GM18517 (cell line): ENCODE measurements around the gene TMUB2.
"Not testable (repeated sequence)": the region's sequence is repeated elsewhere in the genome, so short reads cannot be mapped to it uniquely, and the experiment has no call there.

Experiments used
- ATAC-seq: cut with Tn5 transposase; IDR thresholded peaks from one replicate; pipeline ENCODE4 v1.9.1; 2021; ENCODE audit warnings: mild to moderate bottlenecking, moderate library complexity; ENCODE audit not compliant: unreplicated experiment

The TMUB2 gene

DNA sequence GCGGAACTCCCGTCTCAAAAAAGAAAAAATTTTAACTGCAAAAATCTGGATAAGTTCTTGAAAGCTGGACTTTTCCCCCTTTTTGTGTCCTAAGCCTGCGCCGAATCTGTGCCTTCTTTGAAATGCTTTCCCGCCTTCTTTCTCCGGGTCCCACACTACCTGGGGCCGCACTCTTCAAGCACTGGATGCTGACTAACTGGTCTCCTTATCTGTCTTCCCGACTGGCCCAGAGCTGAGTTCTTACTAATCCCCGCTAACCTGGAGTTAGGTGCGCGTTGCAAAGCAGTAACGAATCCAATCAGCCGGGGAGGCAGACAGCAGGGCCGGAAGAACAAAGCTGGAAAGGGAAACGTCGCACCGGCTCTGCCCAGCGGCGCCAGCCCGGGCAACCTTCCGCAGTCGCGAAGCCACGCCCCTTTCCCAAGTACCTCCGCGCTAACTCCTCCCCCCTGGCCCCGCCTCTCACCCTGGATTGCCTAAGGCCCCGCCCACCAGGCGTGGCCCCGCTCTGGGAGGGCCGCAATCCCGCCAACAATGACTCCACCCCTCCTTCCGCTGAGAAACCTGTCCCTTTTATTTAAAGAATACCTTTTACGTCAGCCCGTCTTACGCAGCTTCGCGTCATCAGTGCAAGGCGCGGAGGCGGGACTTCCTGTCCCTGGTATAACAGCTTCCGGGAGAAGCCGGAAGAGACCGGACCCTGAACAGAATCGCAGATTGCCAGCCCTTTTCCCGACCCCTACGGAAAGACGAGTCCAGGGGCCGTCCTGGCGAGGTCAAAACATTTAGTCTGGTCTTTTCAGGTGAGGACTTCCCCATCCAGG lies at the start of gene TMUB2:
TMUB2 (plus strand) TSS at position 666 of the 824 bp plus-strand sequence. CDS start 737 bp downstream, outside the sequence.
- ATAC-seq: peak; percentile 89

DNA sequence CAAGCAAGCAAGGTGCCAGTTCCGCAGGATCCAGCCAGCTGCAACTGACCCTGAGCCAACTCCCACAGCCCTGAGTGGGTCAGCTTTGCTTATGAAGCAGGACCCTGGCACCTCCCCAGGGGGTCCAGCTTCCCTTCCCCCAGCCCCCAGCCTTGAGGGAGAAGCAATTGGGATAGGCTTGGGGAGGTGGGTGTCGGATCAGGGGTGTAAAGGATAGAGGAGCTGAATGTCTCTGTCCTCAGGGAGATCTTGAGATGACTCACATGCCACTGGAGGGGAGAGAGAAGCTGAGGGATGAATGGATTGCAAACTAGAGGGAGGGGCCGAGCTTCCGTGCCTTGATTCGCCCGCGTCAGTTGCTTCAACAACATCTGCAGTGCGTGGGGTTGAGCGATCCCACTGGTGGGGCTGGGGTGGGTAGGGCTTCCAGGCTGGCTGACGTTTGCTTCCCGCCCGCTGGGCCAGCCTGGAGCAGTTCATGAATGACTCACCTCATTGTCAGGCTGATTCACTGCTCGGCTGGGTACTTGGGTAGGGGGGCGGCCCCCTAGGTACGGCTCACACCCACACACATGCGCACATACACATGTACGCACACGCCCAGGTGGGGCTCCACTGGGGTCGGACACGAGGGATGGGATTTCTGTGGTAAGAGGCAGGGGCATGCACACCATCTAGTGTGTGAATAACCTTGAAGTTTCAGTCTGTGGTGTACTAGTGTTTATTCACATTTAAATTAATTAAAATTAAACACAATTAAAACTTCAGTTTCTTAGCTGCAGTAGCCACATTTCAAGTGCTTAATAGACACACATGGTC lies 48.7 kb upstream of the TMUB2 start:
- no peak for ATAC-seq

DNA sequence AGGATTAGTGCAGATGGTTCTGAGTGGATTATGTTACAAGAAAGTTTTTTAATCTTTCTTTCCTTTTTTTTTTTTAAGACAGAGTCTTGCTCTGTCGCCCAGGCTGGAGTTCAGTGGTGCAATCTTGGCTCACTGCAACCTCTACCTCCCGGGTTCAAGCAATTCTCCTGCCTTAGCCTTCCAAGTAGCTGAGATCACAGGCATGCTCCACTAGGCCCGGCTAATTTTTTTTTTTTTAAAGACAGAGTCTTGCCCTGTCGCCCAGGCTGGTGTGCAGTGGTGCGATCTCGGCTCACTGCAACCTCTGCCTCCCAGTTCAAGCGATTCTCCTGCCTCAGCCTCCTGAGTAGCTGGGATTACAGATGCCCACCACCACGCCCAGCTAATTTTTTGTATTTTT lies 42.9 kb upstream of the TMUB2 start:
- ATAC-seq: not testable (repeated sequence)

DNA sequence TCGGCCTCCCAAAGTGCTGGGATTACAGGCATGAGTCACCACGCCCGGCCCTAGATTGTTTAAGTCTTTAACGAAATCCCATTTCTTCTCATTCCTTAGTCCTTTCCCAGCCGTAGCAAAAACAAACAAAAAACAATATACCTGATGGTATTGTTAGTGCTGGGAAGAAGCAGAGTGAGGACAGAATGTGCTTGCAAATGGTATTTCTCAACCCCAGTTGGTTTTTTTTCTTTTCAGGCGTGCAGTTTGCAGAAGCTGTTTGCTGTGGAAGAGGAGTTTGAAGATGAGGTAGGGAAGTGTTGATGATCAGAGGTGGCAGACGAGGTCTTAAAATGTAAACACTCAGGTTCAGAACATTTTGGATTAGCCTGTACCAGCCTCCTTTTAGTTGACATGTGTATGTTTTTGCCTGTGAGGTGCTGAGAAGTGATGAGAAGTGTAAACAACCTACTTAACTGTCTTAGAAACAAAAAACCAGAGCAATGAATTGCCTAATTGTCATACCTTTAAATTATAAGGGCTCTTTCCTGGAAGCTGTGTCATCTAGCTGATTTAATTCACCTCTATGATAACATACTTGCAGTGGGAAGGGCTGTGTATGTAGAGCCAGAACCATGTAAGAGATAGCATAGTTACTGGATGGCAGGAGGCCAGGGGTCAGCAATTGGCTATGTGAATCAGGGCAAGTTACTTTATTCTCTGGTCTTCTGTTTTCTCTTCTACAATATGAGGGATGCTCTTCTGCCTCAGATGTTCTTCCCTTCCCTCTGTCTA lies 41.6 kb upstream of the TMUB2 start:
- no peak for ATAC-seq

DNA sequence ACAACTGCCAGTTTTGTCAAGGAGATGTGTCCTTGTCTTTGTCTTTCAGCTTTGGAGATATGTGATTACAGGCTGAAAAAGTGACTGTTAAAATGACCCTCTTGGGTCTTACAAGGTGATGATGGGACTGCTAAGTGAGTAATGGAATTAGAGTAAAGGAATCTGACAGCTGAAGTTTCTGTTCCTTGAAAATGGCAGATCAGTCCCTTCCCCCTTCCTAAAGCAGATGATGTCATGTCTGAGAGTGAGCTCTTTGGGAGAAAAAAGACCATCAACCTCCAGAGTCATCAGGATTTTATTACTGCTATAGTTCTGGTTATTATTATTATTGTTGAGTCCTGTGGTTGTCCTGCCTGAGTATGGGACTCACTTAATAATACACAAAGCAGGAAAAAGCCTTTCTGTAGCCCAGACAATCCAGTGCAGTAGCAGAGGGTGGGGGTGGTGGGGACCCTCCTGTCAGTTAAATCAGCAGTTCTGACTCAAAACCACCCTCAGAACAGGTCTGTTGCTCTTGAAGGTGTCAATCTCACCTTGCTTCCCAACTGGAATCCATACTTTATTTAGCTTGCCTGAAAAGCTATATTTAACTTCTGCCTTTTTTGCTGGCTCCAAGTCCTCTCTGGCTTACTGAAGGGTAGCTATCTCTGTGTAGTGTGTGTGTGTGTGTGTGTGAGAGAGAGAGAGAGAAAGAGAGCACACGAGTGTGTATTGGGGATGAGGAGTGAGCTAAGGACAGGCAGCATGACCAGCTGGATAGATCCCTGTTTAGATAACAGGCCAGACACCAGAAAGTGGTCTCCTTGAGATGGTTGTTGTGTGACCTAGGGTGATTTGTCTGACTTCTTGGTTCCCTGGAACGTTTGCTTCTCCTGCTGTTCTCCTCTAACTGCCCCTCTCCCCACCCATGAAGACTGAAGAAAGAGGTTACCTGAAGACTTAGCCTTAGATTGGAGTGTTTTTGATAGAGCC lies 40.1 kb upstream of the TMUB2 start:
- ATAC-seq: no peak

DNA sequence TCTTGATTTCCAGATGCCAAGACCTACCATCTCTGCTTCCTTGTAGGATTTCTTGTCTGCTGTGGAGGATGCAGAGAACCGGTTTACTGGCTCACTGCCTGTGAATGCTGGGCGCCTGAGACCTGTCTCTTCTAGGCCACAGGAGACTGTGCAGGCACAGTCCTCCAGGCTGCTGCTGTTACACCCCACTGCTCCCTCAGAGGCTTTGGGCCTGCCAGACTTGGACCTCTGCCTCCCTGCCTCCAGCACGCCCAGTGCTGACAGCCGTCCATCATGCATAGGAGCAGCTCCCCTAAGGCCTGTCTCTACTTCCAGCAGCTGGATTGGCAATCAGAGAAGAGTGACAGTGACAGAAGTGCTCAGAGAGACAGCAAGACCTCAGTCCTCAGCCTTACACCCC lies 39.0 kb upstream of the TMUB2 start:
- ATAC-seq: no peak

DNA sequence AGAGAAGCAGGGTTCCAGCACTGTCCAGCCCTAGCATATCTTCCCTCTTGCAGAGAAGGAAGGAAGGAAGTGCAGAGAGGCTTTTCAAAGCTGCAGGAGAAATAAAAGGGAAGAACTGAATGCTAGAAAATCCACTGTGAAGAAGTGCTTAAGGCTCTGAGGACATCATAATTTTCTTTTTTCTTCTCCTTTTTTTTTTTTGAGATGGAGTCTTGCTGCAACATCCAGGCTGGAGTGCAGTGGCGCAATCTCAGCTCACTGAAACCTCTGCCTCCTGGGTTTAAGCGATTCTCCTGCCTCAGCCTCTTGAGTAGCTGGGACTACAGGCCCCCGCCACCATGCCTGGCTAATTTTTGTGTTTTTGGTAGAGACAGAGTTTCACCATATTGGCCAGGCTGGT lies 37.7 kb upstream of the TMUB2 start:
- ATAC-seq: not testable (repeated sequence)

DNA sequence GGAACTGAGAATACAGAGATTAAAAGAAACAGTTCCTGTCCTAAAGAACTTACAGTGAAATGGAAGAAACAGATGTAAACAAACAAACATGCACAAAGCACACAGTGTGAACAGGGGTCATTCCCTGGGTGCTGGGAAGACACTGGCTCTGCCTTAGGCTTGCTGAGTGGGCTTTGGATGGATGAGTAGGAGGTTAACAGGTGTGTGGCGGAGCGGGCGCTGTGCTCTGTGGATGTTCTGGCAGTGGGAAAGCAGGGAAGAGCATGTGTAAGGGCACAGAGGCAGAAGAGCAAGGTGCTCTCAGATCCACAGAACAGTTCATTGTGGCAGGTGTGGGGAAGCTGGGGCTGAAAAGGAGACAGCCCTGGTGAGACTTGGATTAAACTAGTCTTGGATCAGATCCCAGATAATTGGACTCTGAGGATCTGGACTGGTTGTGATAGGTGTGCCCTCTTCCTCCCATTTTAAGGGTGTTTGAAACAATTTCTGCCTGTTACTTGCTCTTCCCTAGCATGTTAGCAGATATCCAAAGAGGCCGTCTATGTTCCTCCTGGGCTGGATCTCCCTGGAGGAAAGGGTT lies 36.9 kb upstream of the TMUB2 start:
- ATAC-seq: no peak

DNA sequence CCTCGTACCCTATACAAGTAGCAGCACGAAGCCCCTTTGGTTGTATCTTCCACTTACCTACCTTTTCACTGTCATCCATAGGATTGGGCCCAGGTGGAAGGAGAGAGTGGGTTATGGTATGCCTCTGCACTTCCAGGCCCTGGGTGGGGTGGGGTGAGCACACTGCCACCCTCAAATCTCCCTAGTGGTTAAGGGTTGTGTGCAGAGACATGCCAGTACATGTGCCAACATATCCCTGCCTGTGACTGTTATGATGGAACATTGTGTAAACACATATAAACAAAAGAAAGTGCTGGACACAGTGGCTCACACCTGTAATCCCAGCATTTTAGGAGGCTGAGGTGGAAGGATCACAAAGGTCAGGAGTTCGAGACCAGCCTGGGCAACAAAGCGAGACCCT lies 33.9 kb upstream of the TMUB2 start:
- ATAC-seq: no peak

DNA sequence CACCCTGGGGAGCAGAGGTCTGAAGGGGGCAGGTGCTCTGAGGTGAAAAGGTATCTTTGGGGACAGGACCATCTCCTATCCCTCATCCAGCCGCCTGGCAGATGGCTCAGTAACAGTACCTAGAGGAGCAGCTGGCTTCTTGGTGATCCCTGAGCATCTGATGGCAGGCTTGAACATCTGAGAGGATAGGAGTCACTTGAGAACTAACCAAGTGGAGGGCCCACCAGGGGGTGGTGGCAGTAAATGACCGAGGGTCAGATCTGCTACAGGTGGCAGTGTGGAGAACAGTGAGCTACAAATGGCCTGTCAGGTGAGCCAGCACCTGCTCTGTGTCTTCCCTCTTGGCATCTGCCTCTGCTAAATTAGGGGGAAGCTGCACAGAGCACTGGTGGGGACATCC lies 31.3 kb upstream of the TMUB2 start:
- ATAC-seq: no peak

DNA sequence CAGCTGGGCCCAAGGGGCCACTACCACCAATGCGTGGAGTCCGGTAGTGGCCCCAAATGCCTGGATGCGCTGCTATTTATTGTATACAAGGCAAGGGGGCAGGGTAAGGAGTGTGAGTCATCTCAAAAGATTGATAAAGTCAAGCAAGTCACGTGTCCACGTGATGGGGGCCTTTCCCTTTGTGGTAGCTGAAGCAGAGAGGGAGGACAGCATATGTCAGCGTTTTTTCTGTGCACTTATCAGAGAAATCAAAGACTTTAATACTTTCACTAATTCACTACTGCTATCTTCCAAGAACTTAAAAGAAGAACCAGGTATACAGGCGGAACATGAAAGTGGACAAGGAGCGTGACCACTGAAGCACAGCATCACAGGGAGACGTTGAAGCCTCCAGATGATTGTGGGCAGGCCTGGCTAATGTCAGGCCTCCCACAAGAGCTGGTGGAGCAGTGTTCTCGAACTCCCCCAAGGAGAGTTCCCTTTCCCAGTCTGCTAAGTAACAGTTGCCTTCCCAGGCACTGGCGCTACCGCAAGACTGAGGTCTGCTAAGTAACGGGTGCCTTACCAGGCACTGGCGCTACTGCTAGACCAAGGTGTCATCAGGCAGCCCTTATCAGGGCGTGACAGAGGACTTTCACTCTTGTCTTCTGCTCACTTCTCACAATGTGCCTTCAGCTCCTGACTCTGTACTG lies 27.1 kb upstream of the TMUB2 start:
- no peak for ATAC-seq

DNA sequence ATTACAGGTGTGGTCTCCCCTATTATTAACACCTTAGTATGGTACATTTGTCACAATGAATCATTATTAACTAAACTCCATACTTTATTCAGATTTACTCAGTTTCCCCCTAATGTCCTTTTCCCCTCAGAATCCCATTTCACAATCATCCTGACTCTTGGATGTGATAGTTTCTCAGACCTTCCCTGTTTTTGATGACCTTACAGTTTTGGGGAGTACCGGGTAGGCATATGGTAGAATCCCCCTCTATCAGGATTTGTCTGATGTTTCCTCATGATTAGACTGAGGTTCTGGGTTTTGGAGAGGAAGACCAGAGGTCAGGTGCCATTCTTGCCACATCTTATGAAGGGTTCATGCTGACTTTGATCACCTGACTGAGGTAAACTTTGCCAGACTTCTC lies 22.3 kb upstream of the TMUB2 start:
- no peak for ATAC-seq

DNA sequence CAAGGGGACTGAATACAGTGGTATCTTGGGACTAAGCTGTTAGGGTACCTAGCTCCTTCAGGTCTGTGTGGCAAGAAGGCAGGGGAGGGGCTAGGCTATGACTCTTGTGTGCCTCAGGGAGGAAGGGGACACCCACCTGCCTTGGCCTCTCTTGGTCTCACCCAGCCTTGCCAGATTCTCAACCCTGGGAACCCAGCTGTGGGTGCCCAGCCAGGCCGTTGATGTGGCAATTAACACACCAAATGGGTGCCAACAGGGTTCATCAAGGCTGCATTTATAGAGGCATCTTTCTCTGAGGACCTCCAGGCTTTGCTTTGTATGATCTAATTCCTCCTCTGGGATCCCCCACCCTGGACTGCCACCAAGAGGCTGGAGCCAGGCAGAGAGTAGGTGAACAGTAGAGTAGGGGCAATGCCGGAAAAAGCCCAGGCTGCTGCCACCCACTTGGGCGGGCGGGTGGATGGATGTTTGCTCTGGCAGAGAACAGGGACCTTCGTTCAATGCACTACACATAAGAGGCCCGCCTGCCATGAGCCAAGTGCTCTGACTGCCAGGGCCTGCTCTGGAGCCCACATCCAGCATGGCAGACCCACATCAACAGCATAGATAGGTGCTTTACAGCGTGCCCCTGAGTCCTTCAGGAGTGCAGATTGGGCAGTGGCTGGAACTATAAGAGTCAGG lies 19.5 kb upstream of the TMUB2 start:
- ATAC-seq: no peak

DNA sequence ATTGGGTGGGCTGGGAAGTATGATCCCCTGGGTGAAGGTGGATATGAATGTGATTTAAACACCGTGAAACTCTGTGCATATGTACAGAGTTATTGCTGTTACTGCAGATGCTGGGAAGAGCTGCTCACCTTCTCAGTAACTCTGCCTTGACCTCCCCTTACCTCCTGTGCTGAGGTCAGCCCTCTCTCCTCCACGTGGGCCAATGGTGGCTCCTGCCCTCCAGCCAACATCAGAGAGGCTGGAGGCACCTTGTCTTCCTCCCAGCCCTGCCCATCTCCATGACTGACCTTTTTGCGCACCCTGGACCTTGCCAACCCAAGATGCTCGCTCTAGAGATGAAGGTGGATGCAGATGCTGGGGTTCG lies 16.7 kb upstream of the TMUB2 start:
- no peak for ATAC-seq

DNA sequence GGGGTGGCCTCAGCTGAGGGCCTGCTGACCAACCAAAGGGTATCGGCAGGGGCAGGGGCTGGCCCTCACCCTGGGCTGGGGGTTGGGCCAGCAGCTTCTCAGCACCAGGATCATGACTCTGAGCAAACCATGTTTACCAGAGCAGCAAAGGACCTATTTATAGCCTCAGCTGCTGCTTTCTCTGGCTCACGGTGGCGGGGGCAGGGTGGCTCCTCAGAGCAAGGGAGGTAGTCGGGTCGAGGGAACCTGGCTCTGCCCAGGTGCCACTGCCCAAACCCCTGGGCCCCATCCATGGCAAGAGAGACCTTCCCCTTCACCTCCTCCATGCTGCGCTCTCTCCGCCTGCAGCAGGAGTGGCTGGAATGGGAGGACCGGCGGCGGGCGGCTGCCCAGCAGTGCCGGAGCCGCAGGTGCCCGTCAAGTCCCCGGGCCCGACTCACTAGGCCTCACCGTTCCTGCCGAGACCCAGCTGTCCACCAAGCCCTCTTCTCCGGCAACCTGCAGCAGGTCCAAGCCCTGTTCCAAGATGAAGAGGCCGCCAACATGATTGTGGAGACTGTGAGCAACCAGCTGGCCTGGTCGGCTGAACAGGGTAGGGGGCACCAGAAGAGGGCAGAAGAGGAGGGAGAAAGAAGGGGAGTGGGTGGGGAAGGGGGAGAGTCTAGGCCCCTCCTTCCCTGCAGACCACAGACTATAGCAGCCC lies 16.1 kb upstream of the TMUB2 start, which contains the start of gene ASB16:
ASB16 (plus strand) TSS at position 206 of the 703 bp plus-strand sequence; CDS start at position 292, 86 bp downstream.
- ATAC-seq: no peak

DNA sequence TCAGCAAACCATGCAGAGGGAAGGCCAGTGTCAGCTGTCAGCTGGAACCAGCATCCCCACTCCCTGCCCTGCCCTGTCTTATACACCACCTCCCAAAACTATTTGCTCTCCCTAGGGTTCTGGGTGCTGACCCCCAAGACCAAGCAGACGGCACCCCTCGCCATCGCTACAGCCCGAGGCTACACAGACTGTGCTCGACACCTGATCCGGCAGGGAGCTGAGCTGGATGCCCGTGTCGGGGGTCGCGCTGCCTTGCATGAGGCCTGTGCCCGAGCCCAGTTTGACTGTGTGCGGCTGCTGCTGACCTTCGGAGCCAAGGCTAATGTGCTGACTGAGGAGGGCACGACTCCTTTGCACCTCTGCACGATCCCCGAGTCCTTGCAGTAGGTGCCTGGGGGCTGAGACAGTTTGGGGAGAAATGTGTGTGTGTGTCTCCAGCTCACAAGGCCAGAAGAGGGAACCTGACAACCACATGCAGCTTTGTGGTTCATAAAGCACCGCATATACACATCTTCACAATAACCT lies 14.8 kb upstream of the TMUB2 start:
- ATAC-seq: no peak

DNA sequence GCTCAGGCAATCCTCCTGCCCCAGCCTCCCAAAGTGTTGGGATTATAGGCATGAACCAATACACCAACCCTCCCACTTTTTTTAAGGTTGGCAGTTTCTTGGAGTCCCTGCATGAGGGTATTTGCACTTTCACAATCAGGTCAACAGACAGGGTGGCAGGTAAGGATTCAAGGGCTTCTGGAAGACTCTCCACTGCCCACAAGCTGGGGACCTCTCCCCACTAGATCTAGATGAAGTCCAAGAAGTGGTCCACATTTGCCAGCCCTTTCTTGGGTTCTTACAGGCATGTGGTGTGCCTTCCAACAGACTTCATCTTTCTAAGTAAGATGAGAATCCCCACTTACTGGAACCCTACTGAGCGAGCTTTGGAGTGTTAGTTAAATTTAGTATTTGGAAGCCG lies 12.3 kb upstream of the TMUB2 start:
- no peak for ATAC-seq

DNA sequence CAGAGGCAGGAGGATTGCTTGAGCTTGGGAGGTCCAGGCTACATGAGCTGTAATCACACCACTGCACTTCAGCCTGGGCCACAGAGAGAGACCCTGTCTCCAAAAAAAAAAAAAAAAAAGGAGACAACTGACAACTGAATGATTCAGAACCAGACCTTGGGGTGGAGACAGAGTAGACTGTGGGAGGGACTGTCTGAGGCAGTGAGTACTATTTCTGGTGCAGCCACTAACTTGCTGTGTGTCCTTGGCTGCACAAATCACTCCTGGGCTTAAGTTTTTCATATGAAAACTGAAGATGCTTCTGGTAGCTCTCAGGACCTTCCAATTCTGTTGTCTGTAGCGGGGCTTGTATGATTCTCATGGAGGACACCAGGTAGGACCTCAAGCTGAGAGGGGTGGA lies 10.5 kb upstream of the TMUB2 start:
- ATAC-seq: no peak
